Measurements from ENCODE around the gene WDR6.

DNA sequence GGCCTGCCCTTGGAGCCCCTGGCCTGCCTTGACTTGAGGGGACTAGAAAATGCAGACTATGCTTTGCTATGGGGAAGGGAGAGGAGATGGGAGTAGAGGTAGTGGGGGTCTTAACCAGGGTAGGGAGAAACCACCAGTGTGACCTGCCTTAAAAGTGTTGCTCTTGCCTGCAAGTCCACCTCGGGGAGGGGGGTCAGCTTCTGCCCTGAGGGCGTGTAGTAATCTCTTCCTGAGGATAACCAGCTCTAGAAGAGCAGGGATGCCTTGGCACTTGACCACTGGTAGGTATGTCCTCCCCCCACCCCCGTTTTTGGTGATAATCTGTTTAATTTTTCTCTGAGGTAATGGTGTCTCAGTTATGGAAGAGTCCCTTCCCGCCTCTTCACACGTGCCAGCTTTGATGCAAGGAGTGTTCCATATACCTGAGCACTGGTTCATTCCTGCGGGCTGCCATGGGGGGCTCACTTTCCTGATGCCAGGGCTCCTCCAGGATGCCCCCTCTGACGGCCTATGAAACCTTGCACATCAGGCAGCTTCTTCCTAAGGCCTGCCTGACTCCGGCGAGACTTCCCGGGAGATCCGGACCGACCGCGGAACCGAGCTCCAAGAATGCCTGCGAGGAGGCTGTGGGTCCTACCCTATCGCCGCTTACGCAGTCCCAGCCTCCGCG, 17.9 kb upstream of the WDR6 start:
- TF ChIP-seq CTCF (IDR thresholded peaks at IDR 0.05) (no peak), RAD21 (conservative IDR thresholded peaks at IDR 0.05 in 1 of 2, IDR thresholded peaks at IDR 0.05 in 1 of 2) (no peak), NFE2L2 (conservative IDR thresholded peaks at IDR 0.05; ENCODE audit: low read length) (no peak), RCOR1 (IDR thresholded peaks at IDR 0.05; ENCODE audit: low read depth, low read length) (no peak), MAFK (IDR thresholded peaks at IDR 0.05; ENCODE audit: partially characterized antibody) (no peak), RARB (CRISPR knock-in tag; IDR thresholded peaks at IDR 0.05) (no peak)
- TF ChIP-seq, protein P1, sequence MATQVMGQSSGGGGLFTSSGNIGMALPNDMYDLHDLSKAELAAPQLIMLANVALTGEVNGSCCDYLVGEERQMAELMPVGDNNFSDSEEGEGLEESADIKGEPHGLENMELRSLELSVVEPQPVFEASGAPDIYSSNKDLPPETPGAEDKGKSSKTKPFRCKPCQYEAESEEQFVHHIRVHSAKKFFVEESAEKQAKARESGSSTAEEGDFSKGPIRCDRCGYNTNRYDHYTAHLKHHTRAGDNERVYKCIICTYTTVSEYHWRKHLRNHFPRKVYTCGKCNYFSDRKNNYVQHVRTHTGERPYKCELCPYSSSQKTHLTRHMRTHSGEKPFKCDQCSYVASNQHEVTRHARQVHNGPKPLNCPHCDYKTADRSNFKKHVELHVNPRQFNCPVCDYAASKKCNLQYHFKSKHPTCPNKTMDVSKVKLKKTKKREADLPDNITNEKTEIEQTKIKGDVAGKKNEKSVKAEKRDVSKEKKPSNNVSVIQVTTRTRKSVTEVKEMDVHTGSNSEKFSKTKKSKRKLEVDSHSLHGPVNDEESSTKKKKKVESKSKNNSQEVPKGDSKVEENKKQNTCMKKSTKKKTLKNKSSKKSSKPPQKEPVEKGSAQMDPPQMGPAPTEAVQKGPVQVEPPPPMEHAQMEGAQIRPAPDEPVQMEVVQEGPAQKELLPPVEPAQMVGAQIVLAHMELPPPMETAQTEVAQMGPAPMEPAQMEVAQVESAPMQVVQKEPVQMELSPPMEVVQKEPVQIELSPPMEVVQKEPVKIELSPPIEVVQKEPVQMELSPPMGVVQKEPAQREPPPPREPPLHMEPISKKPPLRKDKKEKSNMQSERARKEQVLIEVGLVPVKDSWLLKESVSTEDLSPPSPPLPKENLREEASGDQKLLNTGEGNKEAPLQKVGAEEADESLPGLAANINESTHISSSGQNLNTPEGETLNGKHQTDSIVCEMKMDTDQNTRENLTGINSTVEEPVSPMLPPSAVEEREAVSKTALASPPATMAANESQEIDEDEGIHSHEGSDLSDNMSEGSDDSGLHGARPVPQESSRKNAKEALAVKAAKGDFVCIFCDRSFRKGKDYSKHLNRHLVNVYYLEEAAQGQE (IDR thresholded peaks at IDR 0.05) = no peak
